Myocyte (in vitro differentiated cells): Measurements from ENCODE around the gene CFAP141. TPM values are rescaled to one million over a fixed set of nuclear protein-coding genes. Genes with fewer than 3 reads are reported as not detected.
"Not testable (repeated sequence)": the region's sequence is repeated elsewhere in the genome, so short reads cannot be mapped to it uniquely, and the experiment has no call there.

Source experiments
- DNase-seq: peaks from one replicate; pipeline ENCODE4 v3.0.0-alpha.2; 2012; ENCODE audit warnings: low read depth
- polyA plus RNA-seq: library from polyadenylated mRNA; unstranded; fragments of >200 nt; gene quantifications from one replicate; pipeline ENCODE4 v1.2.1, GENCODE V29; 2012; ENCODE audit warnings: missing spikeins
- total RNA-seq: library from RNA; depleted of rRNA; stranded (reverse); fragments of >200 nt; gene quantifications from 2 replicates; pipeline ENCODE4 v1.2.3, GENCODE V29; 2014

Gene CFAP141
- total RNA-seq: not detected in 2 replicates
- polyA plus RNA-seq: not detected

DNA sequence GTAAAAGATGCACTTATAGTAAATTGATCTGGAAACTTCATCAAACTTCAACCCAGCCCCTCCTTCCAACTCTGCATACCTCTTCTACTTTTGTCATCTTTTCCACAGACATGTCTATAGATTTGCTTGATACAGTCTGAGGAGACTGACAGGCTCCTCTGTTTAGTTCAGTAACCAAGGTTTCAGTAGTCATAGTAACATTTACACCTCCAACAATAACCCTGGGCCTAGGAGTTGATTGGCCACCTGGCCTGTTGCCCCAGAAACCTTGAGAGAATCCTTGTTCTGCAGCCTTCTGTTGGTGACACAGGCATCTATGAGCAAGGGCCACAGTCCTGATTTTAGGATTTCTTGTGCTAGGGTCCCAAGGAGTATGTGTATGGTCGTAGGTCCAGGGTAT, at the start of gene CFAP141:
TSS of gene CFAP141 (minus strand) at position 138 of the 400 bp plus-strand sequence. CDS start at position 112, 26 bp downstream.
- no peak for DNase-seq

- DNase-seq: no peak
Measured at GRCh38 chr1:154253671-154254070, 47.5 kb upstream of the CFAP141 start.

GRCh38 chr1:154241703-154242351, 35.7 kb upstream of the CFAP141 start:
- DNase-seq: no peak

GRCh38 chr1:154240294-154240833, 34.2 kb upstream of the CFAP141 start:
- DNase-seq: no peak

DNA sequence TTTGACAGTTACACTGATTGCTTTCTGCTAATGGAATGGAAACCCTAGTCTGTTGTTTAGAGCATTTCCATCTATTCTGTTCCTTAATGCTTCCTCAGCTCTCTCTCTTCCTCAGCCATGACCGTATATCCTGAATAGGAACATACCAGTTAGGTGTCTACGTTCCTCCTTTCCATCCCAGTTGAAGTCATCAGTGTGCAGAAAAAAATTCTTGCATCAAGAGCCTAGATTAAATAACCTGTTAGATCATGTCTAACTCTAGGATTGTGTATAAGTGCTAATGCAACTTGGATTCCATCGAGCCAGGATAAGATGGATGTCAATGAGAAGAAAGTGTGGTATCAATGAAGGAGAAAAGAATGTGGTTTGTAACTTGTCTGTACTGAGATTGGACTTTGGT, 33.4 kb upstream of the CFAP141 start:
- DNase-seq: no peak

GRCh38 chr1:154237880-154238506, 31.9 kb upstream of the CFAP141 start:
- DNase-seq: no peak

DNA sequence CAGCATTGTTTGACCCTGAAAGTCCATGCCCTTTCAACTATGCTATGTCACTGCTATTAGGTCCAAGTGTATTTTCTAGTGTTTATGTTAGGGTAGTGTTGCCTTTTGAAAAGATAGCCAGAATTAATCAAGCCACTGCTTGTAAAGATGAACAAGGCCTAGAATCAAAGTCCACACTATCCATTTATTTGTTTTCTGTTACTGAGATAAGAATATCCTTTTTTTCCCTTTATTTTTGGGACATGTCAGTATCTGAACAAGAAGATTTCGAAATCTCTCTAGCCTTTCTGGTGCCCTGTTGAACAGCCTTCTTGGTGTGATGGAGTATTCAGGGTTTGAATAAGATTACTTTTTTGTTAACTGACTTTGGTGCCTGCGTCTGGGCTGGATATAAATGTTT, 31.3 kb upstream of the CFAP141 start:
- no peak for DNase-seq

DNA sequence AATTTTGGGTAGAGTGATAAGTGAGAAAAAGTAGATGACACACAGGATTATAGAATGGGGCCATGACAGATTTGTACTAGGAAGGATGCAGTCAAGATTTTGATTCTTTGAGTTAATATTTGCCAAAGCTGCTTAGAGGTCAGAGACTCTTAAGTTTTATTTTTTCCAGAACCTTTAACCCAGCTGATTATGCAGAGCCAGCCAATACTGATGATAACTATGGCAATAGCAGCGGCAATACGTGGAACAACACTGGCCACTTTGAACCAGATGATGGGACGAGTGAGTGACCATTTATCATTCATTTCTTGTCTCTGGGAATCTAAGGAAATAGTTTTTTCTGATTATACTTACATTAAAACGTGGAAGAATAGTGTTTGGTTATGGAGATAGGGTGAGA, 30.7 kb upstream of the CFAP141 start:
- DNase-seq: no peak

DNA sequence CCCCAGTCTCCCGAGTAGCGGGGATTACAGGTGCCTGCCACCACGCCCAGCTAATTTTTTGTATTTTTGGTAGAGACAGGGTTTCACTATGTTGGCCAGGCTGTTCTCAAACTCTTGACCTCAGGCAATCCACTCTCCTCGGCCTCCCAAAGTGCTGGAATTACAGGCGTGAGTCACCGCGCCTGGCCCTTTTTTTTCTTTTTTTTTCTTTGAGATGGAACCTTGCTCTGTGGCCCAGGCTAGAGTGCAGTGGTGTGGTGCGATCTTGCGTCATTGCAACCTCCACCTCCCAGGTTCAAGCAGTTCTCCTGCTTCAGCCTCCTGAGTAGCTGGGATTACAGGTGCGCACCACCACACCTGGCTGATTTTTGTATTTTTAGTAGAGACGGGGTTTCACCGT, 27.0 kb upstream of the CFAP141 start:
- not testable (repeated sequence) for DNase-seq

GRCh38 chr1:154231112-154231511, 25.0 kb upstream of the CFAP141 start:
- DNase-seq: not testable (repeated sequence)

- DNase-seq: no peak
Measured at GRCh38 chr1:154225370-154225769, 19.2 kb upstream of the CFAP141 start.

DNA sequence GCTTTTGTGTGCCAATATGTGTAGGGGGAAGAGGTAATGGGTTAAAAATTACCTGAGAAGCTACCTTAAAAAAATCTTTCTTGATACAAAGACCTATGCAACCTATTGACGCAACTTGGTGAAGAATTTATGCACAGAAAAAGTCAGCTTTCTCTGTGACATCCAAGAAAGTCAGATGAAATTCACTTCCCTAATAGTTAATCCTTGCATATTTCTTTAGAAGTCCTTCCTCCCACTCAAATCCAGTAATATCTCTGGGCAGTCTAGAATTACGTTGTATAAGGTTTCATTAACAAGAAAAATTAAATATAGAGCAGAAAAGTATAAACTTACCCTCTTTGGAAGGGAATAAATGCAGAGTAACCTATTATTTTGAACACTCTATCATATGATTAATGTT, 17.5 kb upstream of the CFAP141 start:
- peak; percentile 6 for DNase-seq

DNA sequence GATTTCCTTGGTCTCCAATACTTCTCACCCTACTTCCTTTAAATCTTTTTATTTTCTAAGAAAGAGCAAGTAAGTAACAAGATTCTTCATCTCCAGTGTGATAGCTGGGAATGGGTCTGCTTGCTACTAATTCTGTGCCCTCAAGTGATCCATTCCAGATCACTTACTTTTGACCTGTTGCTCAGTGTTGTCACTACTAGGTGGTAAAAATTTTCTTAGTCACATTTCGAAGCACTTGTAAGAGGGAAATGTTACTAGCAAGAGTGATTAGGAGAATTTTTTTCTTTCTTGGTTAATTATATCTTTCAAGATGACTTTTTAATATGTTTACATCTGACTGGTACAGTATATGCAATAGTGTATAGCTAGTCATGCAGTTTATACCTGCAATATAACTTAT, 16.8 kb upstream of the CFAP141 start:
- no peak for DNase-seq

DNA sequence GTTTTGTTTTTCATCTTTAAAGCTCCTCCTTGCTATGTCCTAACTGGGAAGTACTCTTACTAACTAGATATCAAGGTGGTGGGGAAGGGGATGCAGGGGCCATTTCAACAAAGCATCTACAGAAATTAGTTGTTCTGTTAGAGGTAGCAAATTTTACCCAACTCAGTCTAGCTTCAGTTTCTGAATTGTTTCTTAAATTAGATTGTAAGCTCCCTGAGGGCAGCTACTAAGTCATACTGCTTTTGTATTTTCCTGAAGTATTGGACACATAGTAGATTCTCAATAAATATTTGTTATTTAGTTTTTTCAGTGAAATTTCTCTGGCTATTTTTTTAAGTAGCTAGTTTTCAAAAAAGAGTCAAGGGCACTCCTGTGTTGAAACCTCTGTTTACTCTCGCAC, 16.4 kb upstream of the CFAP141 start:
- no peak for DNase-seq

DNA sequence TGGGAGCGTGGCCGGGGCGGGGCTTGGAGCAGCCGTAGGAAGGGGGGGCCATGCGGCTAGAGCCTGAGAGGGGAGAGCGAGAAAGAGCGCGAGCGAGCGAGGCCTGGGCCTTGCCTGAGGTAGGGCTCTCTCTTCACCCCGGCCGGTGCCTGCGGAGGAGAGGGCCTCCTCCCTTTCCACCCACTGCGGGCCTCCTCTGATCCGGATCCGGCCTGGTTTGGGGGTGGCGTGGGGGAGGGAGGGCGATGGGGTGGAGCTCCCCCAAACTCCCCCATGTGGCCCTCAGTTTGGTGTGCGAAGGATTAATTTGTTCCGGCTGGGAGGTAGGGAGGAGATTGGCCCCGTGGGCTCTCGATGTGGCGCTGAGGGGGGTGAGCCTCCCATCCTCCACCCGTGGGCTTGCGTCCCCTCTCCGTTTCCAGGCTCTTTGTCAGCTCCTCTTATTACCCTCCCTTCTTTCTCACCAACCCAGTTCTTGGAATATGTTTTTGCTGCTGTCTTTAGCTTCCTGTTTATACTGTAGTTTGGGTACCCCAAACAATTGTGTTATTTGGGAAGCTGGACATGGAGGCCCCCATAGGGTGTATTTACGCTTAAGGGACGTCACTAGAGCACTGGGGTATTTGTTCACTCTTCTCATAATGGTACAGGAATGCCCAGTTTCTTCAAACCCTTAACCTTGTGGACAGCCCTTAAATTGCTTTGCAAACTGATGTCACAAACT, 15.3 kb upstream of the CFAP141 start:
- DNase-seq: peak; percentile 52

GRCh38 chr1:154220970-154221277, 14.8 kb upstream of the CFAP141 start:
- DNase-seq: no peak

DNA sequence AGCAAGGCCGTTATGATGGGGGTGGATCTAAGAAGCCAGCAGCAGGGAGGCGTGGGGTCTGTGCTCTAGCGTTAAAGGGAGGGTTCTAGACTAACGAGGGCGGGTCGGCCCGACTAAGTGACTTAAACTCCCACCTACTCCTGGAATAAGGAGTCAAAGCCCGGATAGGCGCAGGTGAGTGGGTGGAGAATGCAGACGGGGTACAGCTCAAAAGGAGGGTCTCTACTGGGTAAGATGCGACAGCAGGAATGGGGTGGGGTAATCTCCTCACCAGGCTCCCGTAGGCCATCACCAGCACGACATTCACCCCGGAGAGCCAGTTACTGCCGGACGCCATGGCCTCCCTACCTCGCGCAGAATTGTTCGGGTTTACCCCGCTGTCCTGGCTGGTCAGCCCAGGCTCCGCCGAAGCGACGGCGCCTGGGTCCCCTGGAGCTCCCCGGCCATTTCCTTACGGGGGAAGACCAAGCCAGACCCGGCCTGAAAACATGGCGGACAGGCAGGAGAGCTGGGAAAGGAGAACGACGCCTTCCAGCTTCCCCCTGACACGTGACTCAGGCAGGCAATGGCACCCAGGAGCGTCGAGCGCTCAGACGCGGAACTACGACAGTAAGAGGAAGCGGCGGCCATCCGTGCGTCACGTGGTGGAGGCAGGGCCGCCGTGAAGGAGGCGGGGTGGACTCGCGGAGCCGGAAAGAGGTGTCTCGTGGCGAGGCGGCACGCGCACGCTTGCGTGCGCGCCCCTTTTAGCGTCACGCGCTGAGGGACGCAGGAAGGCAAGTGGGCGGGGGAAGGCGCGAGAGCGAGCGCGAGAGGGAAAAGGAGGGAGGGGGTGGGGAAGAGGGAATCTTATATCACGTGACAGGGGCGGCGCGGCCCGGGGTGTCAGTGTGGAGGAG, 14.2 kb upstream of the CFAP141 start, which contains the start of gene UBAP2L:
TSS of gene UBAP2L (plus strand) at position 885 of the 899 bp plus-strand sequence. CDS start 4,169 bp downstream, outside the sequence.
- peak; percentile 99 for DNase-seq

DNA sequence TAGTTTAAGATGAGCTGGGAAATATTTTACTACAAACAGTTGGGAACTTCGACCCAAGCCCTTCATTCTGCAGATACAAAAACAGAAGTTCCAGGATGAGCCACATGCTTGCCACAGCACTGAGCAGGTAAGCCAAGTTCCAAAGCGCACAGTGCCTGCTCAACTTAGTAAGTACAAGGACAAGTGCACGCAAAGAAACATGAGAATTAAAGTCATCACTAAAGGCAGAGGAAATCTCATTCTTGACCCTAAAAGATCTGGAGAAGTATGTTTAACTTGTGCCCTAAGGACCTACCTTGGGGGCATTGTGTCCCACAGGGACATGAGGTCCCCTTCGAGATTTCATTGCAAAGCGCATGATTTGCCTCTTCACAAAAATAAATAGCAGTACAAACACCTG, 13.4 kb upstream of the CFAP141 start:
- peak; percentile 36 for DNase-seq

GRCh38 chr1:154218545-154218944, 12.4 kb upstream of the CFAP141 start:
- no peak for DNase-seq

GRCh38 chr1:154213274-154213673, 7.1 kb upstream of the CFAP141 start:
- DNase-seq: no peak

DNA sequence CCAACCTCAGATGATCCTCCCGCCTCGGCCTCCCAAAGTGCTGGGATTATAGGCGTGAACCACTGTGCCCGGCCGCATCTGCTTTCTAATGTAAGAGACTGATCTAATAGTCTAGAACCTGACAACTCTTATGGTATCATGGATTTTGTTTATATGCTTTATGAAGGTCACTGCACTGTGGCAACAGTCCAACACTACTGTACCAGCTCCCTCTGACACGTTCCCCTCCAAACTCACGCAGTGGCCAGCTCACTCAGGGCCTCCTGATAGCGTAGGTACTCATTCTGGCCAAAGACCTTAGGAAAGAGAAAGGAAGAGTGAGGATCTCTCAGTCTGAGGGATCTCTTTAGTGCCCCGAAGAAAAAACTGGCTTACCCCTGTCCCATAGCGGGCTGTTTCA, 6.0 kb upstream of the CFAP141 start:
- DNase-seq: no peak
